ENCODE data around the gene SEC24D.

SEC24D gene

DNA sequence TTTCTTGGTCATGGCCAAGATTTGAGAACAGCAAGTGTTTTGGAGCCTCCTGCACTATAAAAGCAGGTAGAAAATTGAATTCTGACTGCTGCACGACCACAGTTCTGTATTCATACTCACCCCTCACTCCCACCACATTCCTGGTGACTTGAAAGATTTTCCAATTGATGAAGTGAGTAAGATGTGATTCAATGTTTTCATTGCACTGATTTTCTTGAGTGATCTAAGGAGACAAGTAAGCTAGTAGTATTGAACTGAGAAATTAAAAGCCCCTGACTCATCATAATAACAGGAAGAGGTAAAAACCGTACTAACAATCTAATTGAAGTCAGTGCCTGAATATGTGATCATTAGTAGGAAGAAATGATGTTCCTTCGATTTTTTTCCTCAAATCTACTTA lies 6.1 kb upstream of the SEC24D start:
- DNase-seq (ENCODE audit: low spot score) = no peak

DNA sequence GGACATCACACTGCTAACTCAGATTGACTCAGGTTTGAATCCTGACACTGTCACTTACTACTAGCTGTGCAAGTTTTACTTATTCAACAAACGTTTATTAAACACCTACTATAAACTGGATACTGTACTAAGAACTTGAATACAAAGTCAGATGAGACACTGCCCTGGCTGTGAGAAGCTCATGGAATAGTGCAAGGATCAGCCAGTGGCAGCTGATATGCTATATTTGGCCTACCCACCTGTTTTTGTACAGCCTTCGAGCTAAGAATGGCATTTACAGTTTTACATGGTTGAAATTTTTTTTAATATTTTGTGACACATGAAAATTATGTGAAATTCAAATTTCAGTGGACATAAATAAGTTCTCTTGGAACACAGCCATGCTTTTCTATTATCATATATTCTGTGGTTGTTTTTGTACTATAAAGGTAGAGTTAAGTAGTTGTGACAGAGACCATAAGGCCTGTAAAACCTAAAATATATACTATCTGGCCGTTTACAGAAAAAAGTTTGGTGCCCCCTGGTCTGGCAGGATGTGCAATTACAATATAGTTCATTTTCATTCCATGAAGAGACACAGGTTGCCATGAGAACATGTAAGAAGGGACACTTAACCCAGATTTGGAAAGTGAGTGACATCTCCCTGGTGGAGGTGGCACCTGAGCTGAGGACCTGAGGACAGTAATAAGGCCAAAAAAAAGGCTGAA lies 3.4 kb upstream of the SEC24D start:
- DNase-seq (ENCODE audit: low spot score) = peak; percentile 24

DNA sequence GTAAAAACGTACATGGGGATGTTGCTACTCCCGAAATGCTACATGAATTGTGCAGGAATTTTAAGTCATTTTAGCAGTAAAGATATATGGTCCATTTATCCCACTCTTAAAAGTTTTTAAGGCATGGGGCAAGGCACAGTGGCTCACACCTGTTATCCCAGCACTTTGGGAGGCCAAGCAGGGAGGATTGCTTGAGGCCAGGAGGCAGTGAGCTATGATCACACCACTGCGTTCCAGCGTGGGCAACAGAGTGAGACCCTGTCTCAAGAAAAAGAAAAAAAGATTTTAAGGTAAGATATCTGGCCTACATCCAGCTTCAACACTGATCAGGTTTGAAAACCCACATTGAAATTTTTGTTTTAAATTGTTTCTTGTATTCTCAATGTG lies 1.2 kb upstream of the SEC24D start:
- no peak for DNase-seq (ENCODE audit: low spot score)

DNA sequence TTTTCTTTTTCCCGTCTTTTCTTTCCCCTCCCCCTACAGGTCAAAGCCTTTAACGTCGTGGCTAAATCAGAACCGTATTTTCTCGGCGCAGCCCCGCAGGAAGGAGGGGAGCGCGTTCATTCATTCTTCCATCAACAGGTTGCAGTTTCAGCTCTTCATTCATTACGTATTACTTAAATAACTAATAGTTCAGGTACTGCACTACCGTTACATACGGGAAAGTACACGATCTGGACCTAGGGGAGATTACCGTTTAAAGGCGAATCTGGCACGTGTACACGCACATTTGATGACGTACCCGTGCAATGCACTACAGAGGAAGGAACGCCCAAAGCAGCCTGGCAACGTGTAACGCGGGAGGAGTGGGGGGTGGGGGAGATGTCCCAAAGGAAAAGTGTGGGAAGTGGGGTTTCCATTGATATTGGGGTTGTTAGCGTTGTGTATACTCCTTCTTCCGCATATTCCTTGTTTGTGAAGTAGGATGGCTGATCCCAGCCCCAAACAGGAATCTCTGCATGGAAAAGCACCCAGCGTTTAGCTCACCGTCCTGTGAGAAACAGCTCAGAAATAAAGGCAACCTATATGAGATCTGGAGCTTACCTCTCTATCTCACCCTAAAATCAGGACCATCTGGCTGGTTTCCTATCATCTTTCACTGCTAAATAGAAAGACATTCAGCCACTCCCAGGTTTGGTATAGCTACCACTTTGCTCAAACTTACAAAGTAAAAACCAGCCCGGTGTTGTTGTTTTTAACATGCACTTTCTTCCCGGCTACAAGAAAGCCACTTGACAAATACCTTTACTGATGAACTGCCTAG lies 585 bp upstream of the SEC24D start:
- DNase-seq (ENCODE audit: low spot score) = peak; percentile 82

DNA sequence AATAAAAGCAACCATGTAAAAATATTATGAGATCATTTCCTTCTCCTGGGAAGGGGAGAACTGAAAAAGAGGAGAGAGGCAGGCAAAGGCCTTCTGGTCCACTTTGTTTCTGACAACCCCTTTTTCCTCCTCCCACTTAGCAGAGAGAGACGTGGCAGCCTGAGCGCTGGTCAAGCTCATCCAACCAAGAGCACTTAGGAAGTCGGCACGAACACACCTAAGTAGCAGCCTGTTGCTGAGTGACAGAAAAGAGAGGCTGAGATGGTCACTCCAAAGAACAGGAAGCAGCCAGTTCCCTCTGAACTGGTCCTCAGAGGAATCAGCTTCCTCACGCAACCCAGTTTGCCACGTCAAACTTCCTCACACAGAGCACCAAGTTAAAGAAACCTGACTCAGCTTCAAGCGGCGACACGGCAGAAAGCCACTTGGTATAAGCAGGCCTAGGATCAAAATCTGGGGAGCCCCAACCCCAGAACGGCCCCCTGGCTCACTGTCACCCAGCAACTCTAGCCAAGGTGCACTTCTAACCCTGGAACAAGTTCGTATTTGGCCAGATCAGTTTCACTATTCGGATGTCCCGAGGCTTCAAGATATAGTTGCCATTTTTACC lies 861 bp downstream of the SEC24D start:
- DNase-seq (ENCODE audit: low spot score) = peak; percentile 80

DNA sequence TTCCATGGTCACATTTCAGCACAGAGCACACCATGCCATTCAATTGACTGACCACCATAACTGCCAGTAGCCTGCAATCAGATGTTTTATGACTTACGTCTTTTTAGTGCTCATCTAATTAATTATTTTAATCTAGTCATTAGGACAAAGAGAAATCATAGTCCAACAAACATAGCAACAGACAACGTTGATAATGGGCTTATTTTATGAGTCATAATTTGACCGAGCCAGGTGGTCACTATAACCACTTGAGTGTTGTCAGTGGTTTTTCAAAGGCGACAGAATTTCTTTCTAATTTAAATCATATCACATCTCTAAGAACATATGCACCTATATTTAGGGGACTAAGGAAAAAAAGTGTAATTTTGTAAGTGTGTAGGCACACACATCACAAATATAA lies 1.9 kb downstream of the SEC24D start:
- no peak for DNase-seq (ENCODE audit: low spot score)

DNA sequence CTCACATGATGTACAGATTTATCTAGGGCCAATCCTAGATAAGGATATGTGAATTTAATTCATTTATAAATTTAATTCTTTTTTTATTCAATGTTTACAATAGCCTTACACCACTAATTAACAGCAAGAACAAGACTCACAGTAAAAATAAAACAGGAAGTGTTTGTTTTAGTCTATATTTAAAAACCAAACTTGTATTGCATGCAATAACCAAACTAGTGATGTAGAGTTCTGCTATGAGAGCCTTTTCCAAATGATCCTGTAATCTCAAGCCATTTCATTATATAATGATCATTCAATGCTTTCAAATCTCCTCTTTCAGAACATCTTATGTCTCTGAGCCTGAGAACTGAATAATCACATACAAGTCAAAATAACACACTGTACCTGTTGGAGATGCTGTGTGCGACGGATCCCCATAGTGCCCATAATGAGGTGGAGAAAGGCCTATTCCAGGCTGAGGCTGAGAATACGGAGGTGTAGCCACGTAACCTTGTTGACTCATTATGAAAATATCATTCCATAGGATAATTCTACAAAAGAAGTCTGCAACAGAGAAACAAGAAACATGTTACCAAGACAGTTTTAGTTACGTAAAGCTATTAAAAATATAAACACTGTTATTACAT lies 2.6 kb downstream of the SEC24D start:
- no peak for DNase-seq (ENCODE audit: low spot score)

DNA sequence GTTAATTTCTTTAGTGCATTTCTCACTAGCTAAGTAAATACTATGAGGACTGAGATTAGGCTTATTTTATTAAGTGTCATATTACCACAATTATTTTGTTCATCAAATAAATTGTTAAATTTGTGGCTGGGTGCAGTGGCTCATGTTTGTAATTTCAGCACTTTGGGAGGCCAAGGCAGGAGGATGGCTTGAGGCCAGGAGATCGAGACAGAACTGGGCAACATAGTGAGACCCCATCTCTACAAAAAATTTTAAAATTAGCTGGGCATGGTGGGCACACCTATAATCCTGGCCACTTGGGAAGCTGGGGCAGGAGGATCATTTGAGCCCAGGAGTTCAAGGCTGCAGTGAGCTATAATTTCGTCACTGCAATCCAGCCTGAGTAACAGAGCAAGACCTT lies 6.8 kb downstream of the SEC24D start:
- DNase-seq (ENCODE audit: low spot score) = no peak

DNA sequence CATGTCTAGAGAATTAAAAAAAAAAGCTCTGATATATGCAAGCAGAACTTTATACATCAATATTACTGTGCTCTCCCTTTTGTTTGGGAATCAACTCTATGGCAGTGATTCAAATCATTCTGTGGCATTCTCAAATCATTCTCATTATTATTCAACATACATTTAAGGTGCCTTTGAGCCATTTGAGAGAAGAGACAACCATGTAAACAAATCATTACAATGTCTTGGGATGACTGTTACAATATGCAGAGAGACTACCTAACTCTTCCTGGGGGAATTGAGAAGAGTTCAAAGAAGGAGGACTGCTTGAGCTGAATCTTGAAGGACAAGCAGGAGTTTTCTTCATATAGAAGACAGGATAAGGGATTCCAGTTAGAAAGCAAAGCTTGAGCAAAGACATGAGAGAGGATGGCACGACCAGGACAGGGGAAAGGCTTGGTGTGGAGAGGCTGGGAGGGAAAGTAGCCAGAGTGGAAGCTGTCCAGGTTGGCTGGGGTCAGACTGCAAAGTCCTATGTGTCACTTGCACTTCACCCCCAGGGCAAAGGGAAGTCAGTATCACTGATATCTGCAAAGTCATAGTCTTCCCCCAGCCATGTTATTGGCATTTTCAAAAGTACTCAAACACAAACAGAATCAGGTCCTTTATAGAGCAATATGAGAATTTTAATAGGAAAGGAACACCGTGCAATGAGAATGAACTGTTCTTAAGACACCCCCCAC lies 9.0 kb downstream of the SEC24D start:
- DNase-seq (ENCODE audit: low spot score) = no peak

DNA sequence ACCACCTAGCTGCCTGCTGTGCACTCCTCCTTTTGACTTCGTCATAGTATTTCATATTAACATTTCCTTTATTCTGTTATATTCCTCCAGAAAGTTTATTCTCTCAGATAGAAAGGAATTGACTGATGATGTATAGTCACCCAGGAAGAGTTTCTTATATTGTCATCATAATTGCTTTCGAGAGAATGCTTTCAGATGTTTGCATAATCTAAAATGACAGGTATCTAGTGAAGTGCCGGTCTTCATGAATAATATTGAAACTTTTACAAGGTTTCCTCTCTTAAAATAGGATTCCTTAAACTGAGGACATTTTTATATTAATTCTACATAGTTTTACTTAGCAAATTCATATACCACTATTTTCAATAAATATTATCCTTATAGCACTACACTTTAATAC lies 10.1 kb downstream of the SEC24D start:
- no peak for DNase-seq (ENCODE audit: low spot score)

DNA sequence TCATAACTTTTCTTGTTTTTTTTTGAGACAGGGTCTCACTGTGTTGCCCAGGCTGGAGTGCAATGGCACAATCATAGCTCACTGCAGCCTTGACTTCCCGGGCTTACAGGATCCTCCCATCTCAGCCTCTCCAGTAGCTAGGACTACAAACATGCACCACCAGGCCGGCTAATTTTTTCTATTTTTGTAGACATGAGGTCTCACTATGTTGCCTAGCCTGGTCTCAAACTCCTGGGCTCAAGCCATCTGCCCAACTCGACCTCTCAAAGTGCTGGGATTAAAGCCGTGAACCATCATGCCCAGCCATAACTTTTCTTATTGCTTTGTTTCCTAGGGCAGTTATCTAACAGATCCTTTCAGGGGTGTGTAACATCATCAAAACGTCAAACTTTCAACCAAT lies 11.8 kb downstream of the SEC24D start:
- DNase-seq (ENCODE audit: low spot score) = no peak

DNA sequence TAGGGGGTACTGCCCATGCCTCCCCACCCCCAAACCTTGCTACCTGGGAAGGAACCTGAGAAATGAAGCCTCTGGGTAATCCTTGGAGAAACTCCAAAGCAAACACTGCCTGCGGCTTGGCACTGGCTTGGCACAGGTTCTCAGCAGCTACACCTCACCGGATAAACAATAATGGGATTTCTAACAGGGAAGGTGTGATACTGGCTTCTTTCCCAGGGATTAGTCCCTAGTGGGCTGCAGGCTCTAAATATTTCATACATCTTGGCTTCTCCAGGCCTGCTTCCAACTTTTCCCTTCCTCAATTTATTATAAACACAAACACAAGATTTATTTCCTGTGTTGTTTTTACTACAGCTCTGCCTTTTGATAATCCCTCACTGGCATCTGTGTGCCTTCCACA lies 12.5 kb downstream of the SEC24D start:
- no peak for DNase-seq (ENCODE audit: low spot score)

DNA sequence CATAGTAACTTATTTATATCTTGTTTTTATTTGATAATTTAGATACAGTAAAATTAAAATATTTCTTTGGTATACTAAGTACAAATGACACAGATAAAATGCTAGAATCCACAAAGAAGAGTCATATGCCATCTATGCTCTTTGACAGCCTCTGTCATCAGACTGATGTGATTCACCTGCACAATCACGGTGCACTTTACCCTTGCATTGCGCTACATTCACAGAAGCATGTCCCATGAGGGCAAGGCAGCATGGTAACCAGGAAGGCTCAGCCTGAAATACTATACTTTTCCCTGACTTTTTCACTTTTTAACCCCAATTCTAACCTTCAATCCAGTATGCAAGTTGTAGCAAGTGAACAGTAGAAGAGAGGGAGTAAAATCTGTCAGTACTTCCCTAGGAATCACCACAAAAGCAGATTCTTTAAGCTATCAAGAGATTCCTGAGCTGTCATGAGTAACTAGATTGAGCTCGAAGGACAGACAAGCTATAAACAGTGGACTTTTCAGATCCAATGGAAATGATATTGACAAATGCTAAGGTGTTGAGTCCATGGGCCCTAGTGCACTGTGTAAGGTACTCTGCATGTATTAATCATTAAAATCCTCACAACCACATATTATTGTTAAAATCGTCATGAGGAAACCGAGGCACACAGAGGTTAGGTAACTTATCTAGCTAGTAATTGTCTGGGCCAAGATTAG lies 14.2 kb downstream of the SEC24D start:
- DNase-seq (ENCODE audit: low spot score) = no peak

DNA sequence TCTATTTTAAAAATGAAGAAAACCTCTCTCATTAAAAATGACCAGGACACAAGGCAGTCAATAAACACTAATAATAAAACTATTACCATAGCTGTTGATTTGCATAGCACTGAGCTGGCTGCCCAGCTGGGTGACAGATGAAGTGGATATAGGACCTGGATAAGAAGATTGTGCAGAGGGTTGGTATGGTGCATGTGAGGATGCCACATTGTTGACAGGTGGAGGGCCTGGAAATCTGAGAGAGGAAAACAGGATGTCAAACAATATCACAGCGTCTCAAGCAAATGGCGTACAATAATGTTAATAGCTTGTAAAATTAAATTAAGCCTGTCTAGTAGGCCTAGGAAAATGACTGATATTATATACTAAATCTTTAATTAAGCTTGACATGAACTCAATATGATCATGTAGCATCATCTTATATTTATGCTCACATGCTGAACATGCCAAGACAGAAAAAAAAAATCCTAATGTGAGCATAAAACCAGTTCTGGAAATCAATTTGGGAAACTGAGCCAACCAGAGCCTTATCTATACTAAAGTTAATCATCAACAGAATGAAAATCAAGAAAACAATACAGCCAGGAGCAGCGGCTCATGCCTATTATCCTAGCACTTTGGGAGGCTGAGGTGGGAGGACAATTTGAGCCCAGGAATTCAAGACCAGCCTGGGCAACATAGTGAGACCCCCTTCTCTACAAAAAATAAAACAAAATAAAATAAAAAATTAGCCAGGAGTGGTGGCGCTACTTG lies 18.6 kb downstream of the SEC24D start:
- DNase-seq (ENCODE audit: low spot score) = no peak

DNA sequence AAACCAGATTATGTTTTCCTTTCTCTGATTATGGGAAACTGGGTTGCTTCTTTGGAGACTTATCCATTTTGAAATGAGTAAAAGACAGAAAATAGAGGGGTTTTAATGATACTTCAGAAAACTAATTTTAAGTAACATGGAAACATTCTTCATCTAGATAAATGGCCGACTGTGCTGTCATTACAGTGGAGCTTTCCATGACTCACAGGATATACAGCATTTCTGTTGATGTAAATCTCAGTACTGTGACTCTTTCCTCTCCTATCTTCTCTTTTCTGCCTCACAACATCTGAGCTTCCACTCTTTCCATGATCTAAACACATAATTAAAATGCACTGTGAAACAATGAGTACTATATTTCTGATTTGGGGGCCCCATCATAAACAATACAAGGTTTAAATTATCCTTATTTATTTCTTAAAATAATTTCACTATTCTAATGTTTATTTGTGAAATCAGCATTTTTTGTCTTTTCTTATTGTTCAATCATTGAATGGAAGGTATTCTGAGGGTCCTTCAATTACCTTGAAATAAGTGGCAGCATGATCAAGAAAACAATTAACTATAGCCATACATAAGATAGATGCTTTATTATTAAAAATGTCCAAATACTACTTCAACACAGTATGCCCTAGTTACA lies 19.3 kb downstream of the SEC24D start:
- no peak for DNase-seq (ENCODE audit: low spot score)

DNA sequence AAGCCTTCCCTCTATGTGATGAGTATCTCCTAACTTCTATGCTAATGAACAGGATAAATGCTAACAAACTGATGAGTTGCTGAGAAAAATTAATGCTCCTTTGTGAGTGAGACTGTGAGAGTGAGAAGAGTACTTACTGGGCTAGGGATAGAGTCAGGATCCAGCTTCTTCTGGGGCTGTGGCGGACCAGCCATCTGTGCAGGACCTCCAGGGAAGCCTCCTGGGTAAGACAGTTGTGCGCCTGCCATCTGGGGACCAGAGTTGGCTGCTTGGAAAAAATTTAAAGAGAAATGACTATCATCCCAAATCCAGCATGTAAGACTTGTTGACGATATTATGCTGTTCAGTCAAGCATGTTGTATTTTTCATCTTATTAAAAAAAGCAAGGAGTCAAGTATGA lies 21.0 kb downstream of the SEC24D start:
- DNase-seq (ENCODE audit: low spot score) = no peak

DNA sequence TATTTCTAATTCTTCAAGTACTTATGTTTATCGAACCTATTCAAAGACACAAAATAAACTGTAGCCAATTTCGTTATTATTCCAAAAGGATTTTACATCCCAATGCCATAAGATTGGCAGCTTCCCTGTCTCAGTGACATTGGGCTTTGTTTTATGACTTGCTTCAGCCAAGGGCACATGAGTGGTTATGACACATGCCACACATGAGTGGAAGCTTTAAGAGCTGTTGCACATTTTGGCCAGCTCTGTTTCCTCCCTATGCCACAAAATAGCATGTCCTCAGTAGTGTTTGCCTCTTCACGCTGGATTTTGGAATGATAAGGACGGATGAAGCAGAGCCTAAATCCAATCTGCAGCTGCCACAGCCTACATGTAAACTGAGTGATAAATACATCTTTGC lies 21.9 kb downstream of the SEC24D start:
- no peak for DNase-seq (ENCODE audit: low spot score)

DNA sequence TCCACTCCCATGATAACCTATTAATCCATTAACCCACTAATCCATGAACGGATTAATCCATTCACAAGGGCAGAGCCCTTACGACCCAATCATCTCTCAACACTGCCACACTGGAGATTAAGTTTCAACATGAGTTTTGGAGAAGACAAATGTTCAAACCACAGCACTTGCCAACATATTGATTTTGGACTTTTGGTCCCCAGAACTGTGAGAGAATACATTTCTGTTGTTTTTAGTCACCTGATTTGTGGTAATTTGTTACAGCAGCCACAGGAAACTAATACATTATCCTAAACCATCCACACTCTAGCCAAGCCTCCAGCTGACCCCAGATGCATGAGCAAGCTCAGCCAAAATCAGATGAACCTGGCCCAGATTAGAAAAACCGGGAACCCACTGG lies 22.4 kb downstream of the SEC24D start:
- no peak for DNase-seq (ENCODE audit: low spot score)

DNA sequence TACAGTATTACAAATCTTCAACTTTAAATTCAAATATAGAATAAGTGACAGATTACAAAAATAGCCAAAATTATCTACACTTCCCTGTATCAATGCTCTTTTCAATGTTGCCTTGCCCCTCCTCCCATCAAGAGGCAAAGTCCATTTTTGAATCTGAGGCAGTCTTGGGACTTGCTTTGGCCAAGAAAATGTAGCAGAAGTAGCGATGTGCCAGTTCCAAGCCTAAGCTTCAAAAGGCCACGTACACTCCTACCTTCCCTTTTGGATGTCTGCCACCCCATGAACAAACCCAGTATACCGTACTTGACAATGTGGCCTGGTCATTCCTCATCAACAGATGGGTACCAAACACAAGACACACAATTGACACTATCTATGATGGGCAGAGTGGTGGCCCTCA lies 24.1 kb downstream of the SEC24D start:
- DNase-seq (ENCODE audit: low spot score) = no peak

Measured in NAMALWA (cell line).